Stimulated activated CD8-positive, alpha-beta memory T cell treated with anti-CD3 and anti-CD28 coated beads, Interleukin-12 subunit alpha, Interleukin-12 subunit beta, amount 100 ng/mL, for 1 hour (primary cell): ENCODE results near the gene XAB2.

Experiments used
- DNase-seq: peaks from one replicate; pipeline ENCODE4 v3.0.0-alpha.2; 2020; ENCODE audit warnings: low read depth

XAB2 gene

DNA sequence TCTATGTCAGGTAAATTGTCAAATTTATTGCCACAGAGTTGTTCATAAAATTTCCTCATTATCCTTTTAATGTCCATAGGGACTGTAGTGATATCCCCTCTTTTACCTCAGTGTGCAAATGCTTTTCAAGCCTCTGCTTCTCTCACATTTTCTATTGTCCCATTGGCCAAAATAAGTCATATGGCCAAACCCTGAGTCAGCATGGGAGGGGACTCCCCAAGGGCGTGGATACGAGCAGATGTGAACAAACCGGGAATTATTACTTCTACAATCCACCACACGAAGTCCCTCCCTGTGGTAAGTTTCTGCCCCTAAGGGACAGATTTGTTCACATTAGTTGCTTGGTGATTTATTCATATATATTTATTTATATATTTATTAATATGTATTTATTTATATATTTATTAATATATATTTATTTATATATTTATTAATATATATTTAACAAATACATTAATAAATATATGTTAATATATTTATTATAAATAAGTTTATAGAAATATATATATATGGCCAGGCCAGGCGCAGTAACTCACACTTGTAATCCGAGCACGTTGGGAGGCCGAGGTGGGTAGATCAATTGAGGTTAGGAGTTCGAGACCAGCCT, 53.8 kb downstream of the XAB2 start:
- DNase-seq = no peak

DNA sequence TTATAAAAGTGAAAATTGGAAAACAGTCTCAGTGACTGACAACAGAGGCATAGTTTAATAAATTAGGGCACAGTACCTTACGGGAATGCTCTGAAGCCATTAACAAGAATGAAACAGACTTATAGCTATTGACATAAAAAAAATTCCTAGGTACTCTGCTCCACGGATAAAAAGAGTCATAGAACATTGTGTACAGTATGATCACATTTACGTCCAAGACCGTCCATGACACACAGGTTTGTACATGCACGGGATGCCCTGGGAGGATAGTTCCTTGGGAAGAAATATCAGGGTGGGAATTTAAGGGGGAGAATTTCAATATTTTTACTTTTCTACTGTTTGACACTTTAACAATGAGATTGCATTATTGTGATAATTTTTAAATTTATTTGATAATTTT, 58.6 kb downstream of the XAB2 start:
- no peak for DNase-seq
